ENCODE data around the gene ASS1. TPM values are rescaled to one million over a fixed set of nuclear protein-coding genes. Genes with fewer than 3 reads are reported as not detected.

The ASS1 gene
- total RNA-seq, 3 donors from 2014 or later (not counting 1 experiment from before 2014, with no cell fraction given) = 1.3 TPM; not detected in 2

- intact Hi-C loops (cut with micrococcal nuclease) = no loop called here
- no peaks in the 10 kb centered on the region for H3K36me3 Mint-ChIP-seq
- Histone ChIP-seq H3K36me3 (ENCODE audit: control insufficient read depth, insufficient read depth, low read length) (no peaks in the 10 kb centered on the region), H3K4me1 (ENCODE audit: control insufficient read depth, insufficient read depth, low read length) (peaks cover 5% of the 10 kb centered on the region), H3K27me3 (ENCODE audit: control insufficient read depth, insufficient read depth, low read length) (peaks cover 9% of the 10 kb centered on the region), H3K9me3 (ENCODE audit: control insufficient read depth, insufficient read depth, low read length) (peaks cover 9% of the 10 kb centered on the region), H3K4me3 (ENCODE audit: low read length) (no peak overlapping the region), H3K27ac (ENCODE audit: low read length) (no peak overlapping the region)
- no peak for TF ChIP-seq CTCF (IDR thresholded peaks at IDR 0.05)
- H3K4me1 Mint-ChIP-seq = peaks cover 0 to 4% of the 10 kb centered on the region in 2 donors
- no peak overlapping the region for H3K4me3 Mint-ChIP-seq
- peaks cover 20 to 25% of the 10 kb centered on the region in 2 donors for H3K27me3 Mint-ChIP-seq (ENCODE audit: low read depth in 2 of 2)
- no peak for ATAC-seq
- no peak overlapping the region for H3K27ac Mint-ChIP-seq
- 96% methylated on average over 22 of the region's 22 CpGs for WGBS (ENCODE audit: insufficient coverage)
- DNase-seq = no peak
- H3K9me3 Mint-ChIP-seq = no peaks in the 10 kb centered on the region
Measured at GRCh38 chr9:130430734-130431535, 13.8 kb upstream of the ASS1 start.

- Histone ChIP-seq H3K27ac (ENCODE audit: low read length) (no peak overlapping the region), H3K9me3 (ENCODE audit: control insufficient read depth, insufficient read depth, low read length) (peaks cover 9% of the 10 kb centered on the region), H3K36me3 (ENCODE audit: control insufficient read depth, insufficient read depth, low read length) (no peaks in the 10 kb centered on the region), H3K4me1 (ENCODE audit: control insufficient read depth, insufficient read depth, low read length) (peaks cover 5% of the 10 kb centered on the region), H3K4me3 (ENCODE audit: low read length) (no peak overlapping the region), H3K27me3 (ENCODE audit: control insufficient read depth, insufficient read depth, low read length) (peaks cover 9% of the 10 kb centered on the region)
- peaks cover 20 to 25% of the 10 kb centered on the region in 2 donors for H3K27me3 Mint-ChIP-seq (ENCODE audit: low read depth in 2 of 2)
- DNase-seq (no peak), ATAC-seq (no peak)
- peaks cover 0 to 4% of the 10 kb centered on the region in 2 donors for H3K4me1 Mint-ChIP-seq
- H3K36me3 Mint-ChIP-seq = no peaks in the 10 kb centered on the region
- WGBS (ENCODE audit: insufficient coverage) = 77% methylated on average over 15 of the region's 17 CpGs
- intact Hi-C loops (cut with micrococcal nuclease) = no loop called here
- no peak overlapping the region for H3K27ac Mint-ChIP-seq
- TF ChIP-seq CTCF (IDR thresholded peaks at IDR 0.05) = no peak
- no peak overlapping the region for H3K4me3 Mint-ChIP-seq
- no peaks in the 10 kb centered on the region for H3K9me3 Mint-ChIP-seq
Measured at GRCh38 chr9:130431536-130432303, 13.0 kb upstream of the ASS1 start.

DNA sequence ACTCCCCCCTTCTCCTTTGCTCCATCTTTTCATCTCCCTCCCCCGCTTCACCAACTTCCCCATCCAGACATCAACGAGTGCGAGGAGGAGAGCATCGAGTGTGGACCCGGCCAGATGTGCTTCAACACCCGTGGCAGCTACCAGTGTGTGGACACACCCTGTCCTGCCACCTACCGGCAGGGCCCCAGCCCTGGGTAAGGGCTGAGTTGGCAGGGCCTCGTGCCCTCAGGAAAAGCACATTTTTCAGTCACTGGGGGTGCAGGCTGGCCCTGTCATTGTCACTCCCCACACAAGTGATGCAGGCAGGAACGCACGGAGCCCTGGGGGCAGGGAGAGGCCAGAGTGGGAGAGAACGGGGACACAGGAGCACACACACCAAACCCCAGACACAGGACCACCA is 12.4 kb upstream of the ASS1 start:
- TF ChIP-seq CTCF (IDR thresholded peaks at IDR 0.05) = no peak
- 41% methylated on average over 11 of the region's 11 CpGs for WGBS (ENCODE audit: insufficient coverage)
- no peaks in the 10 kb centered on the region for H3K36me3 Mint-ChIP-seq
- peaks cover 9% of the 10 kb centered on the region for H3K27me3 ChIP-seq (ENCODE audit: control insufficient read depth, insufficient read depth, low read length)
- intact Hi-C loops (cut with micrococcal nuclease) = no loop called here
- peaks cover 0 to 4% of the 10 kb centered on the region in 2 donors for H3K4me1 Mint-ChIP-seq
- no peaks in the 10 kb centered on the region for H3K36me3 ChIP-seq (ENCODE audit: control insufficient read depth, insufficient read depth, low read length)
- H3K9me3 ChIP-seq (ENCODE audit: control insufficient read depth, insufficient read depth, low read length) = peaks cover 9% of the 10 kb centered on the region
- H3K27me3 Mint-ChIP-seq (ENCODE audit: low read depth in 2 of 2) = peaks cover 20 to 25% of the 10 kb centered on the region in 2 donors
- no peak overlapping the region for H3K4me3 ChIP-seq (ENCODE audit: low read length)
- H3K27ac ChIP-seq (ENCODE audit: low read length) = no peak overlapping the region
- DNase-seq = no peak
- H3K4me1 ChIP-seq (ENCODE audit: control insufficient read depth, insufficient read depth, low read length) = peaks cover 5% of the 10 kb centered on the region
- H3K27ac Mint-ChIP-seq = no peak overlapping the region
- ATAC-seq = no peak
- no peak overlapping the region for H3K4me3 Mint-ChIP-seq
- H3K9me3 Mint-ChIP-seq = no peaks in the 10 kb centered on the region
